H9 (cell line): Measurements from ENCODE around the gene NXPH4. TPM values are rescaled to one million over a fixed set of nuclear protein-coding genes. Genes with fewer than 3 reads are reported as not detected.

Source experiments
- DNase-seq: peaks from one replicate; pipeline ENCODE4 v3.0.0-alpha.2; 2017
- H2AFZ ChIP-seq: one replicate; pipeline ENCODE4 v1.6.1; 2013; ENCODE audit warnings: mild to moderate bottlenecking, low read length, control low read depth, moderate library complexity
- H2AK5ac ChIP-seq: 2 replicates; pipeline ENCODE4 v1.6.1; 2013; ENCODE audit warnings: low read length, control low read depth, mixed read lengths; ENCODE audit not compliant: insufficient read length
- H2BK120ac ChIP-seq: one replicate; pipeline ENCODE4 v1.6.1; 2013; ENCODE audit warnings: low read depth, mild to moderate bottlenecking, low read length, control low read depth, inconsistent platforms; ENCODE audit not compliant: poor library complexity, severe bottlenecking
- H2BK12ac ChIP-seq: 2 replicates; pipeline ENCODE4 v1.6.1; 2013; ENCODE audit warnings: low read length, control low read depth, mixed read lengths, low read depth; ENCODE audit not compliant: insufficient read length
- H2BK15ac ChIP-seq: 2 replicates; pipeline ENCODE4 v1.6.1; 2013; ENCODE audit warnings: low read depth, low read length, control low read depth
- H2BK20ac ChIP-seq: one replicate; pipeline ENCODE4 v1.6.1; 2013; ENCODE audit warnings: low read depth, mild to moderate bottlenecking, low read length, control low read depth, inconsistent platforms; ENCODE audit not compliant: poor library complexity, severe bottlenecking
- H2BK5ac ChIP-seq: 2 replicates; pipeline ENCODE4 v1.6.1; 2013; ENCODE audit warnings: low read length, control low read depth, mixed read lengths; ENCODE audit not compliant: insufficient read length
- H3K14ac ChIP-seq: 2 replicates; pipeline ENCODE4 v1.6.1; 2013; ENCODE audit warnings: low read length, control low read depth; ENCODE audit not compliant: insufficient read depth
- H3K18ac ChIP-seq: 2 replicates; pipeline ENCODE4 v1.6.1; 2013; ENCODE audit warnings: low read depth, mild to moderate bottlenecking, mixed read lengths, low read length, control low read depth; ENCODE audit not compliant: insufficient read length
- H3K23ac ChIP-seq: 2 replicates; pipeline ENCODE4 v1.6.1; 2013; ENCODE audit warnings: low read length, control low read depth, mixed read lengths, low read depth; ENCODE audit not compliant: insufficient read length
- H3K23me2 ChIP-seq: 2 replicates; pipeline ENCODE4 v1.6.1; 2013; ENCODE audit warnings: low read depth, mild to moderate bottlenecking, mixed read lengths, low read length, control low read depth; ENCODE audit not compliant: insufficient read length, poor library complexity, severe bottlenecking
- H3K27ac ChIP-seq: 2 replicates; pipeline ENCODE4 v1.5.1; 2013; ENCODE audit warnings: low read length, control low read depth, mixed read lengths, low read depth; ENCODE audit not compliant: insufficient read length
- H3K27me3 ChIP-seq: 2 replicates; pipeline ENCODE4 v1.6.1; 2013; ENCODE audit warnings: low read length, control low read depth, inconsistent platforms; ENCODE audit not compliant: insufficient read depth
- H3K4ac ChIP-seq: 2 replicates; pipeline ENCODE4 v1.6.1; 2013; ENCODE audit warnings: low read depth, mild to moderate bottlenecking, control low read depth, inconsistent platforms, low read length, moderate library complexity
- H3K4me1 ChIP-seq: 2 replicates; pipeline ENCODE4 v1.6.1; 2013; ENCODE audit warnings: low read length, control low read depth, inconsistent platforms; ENCODE audit not compliant: insufficient read depth
- H3K4me2 ChIP-seq: 2 replicates; pipeline ENCODE4 v1.6.1; 2013; ENCODE audit warnings: low read length, control low read depth, mixed read lengths; ENCODE audit not compliant: insufficient read length, insufficient read depth
- H3K56ac ChIP-seq: 2 replicates; pipeline ENCODE4 v1.6.1; 2013; ENCODE audit warnings: low read depth, mild to moderate bottlenecking, mixed read lengths, low read length, control low read depth; ENCODE audit not compliant: insufficient read length
- H3K79me1 ChIP-seq: 2 replicates; pipeline ENCODE4 v1.6.1; 2013; ENCODE audit warnings: low read depth, mild to moderate bottlenecking, moderate library complexity, low read length, control low read depth, inconsistent platforms; ENCODE audit not compliant: insufficient read depth, poor library complexity, severe bottlenecking
- H3K79me2 ChIP-seq: 2 replicates; pipeline ENCODE4 v1.6.1; 2013; ENCODE audit warnings: low read length, control low read depth, inconsistent platforms; ENCODE audit not compliant: insufficient read depth
- H3K9ac ChIP-seq: 2 replicates; pipeline ENCODE4 v1.6.1; 2013; ENCODE audit warnings: low read length, control low read depth, mixed read lengths; ENCODE audit not compliant: insufficient read length; ENCODE audit errors: extremely low read depth
- H3K9me3 ChIP-seq: one replicate; pipeline ENCODE4 v1.6.1; 2013; ENCODE audit warnings: low read depth, low read length, inconsistent platforms; ENCODE audit not compliant: control insufficient read depth
- H3T11ph ChIP-seq: one replicate; pipeline ENCODE4 v1.6.1; 2013; ENCODE audit warnings: mild to moderate bottlenecking, low read length, control low read depth, inconsistent platforms
- H4K20me1 ChIP-seq: one replicate; pipeline ENCODE4 v1.6.1; 2013; ENCODE audit not compliant: control insufficient read depth, insufficient read length, insufficient read depth
- H4K5ac ChIP-seq: 2 replicates; pipeline ENCODE4 v1.6.1; 2013; ENCODE audit warnings: low read depth, mild to moderate bottlenecking, mixed read lengths, low read length, control low read depth; ENCODE audit not compliant: insufficient read length
- H4K8ac ChIP-seq: replicated peaks from 2 replicates; pipeline ENCODE4 v1.6.1; 2013; ENCODE audit warnings: low read length, control low read depth, mixed read lengths, low read depth; ENCODE audit not compliant: insufficient read length
- H4K91ac ChIP-seq: 2 replicates; pipeline ENCODE4 v1.6.1; 2013; ENCODE audit warnings: low read depth, mild to moderate bottlenecking, moderate library complexity, mixed read lengths, low read length, control low read depth; ENCODE audit not compliant: insufficient read length
- H3K27ac Mint-ChIP-seq, 3 experiments: 2 replicates in 2 of 3; 3 replicates in 1 of 3; pipeline ENCODE4 v1.8.0; 2020 to 2021; ENCODE audit warnings: mixed read lengths in 3 of 3, mild to moderate bottlenecking in 1 of 3, moderate library complexity in 1 of 3
- H3K27me3 Mint-ChIP-seq: 2 replicates; pipeline ENCODE4 v1.8.0; 2021; ENCODE audit warnings: low read depth, mild to moderate bottlenecking, moderate library complexity, mixed read lengths
- H3K36me3 Mint-ChIP-seq, 3 experiments: 2 replicates in 2 of 3; 3 replicates in 1 of 3; pipeline ENCODE4 v1.8.0; 2020 to 2021; ENCODE audit warnings: low read depth in 3 of 3, mixed read lengths in 3 of 3; ENCODE audit not compliant: insufficient read depth in 1 of 3
- H3K4me1 Mint-ChIP-seq, 2 experiments: 2 replicates each; pipeline ENCODE4 v1.8.0; 2020; ENCODE audit warnings: mixed read lengths in 2 of 2
- H3K4me3 Mint-ChIP-seq, 2 experiments: 2 replicates in 1 of 2; 3 replicates in 1 of 2; pipeline ENCODE4 v1.8.0; 2020 to 2021; ENCODE audit warnings: mild to moderate bottlenecking in 2 of 2, mixed read lengths in 2 of 2, moderate library complexity in 1 of 2
- H3K9me3 Mint-ChIP-seq, 2 experiments: 2 replicates in 1 of 2; 3 replicates in 1 of 2; pipeline ENCODE4 v1.8.0; 2020; ENCODE audit warnings: mild to moderate bottlenecking in 2 of 2, mixed read lengths in 2 of 2, moderate library complexity in 1 of 2
- CTCF ChIP-seq: fragments of 200-600 bp; sonication (generic); conservative IDR thresholded peaks from 3 replicates; pipeline ENCODE4 v1.8.0; 2021; ENCODE audit warnings: antibody characterized with exemption, mild to moderate bottlenecking
- WGBS: extraction: QIAGEN DNeasy Blood & Tissue Kit; methylation state at CpG from one replicate; pipeline ENCODE4 v1.1.7; 2013; ENCODE audit warnings: missing lambda C conversion rate, low lambda C conversion rate, mixed read lengths; ENCODE audit not compliant: insufficient read length; ENCODE audit errors: extremely low coverage; 5-methylcytosine and 5-hydroxymethylcytosine counted together
- total RNA-seq: library from RNA; stranded (reverse); gene quantifications from 2 replicates; pipeline ENCODE4 v1.2.1, GENCODE V29; 2021

NXPH4 gene
- total RNA-seq, 1 experiment from 2014 or later = 2.1 TPM

GRCh38 chr12:57209916-57210315 lies 6.7 kb upstream of the NXPH4 start:
- Histone ChIP-seq H3K4ac (no peak overlapping the region), H3T11ph (no peak overlapping the region), H3K9ac (no peak overlapping the region), H3K27me3 (peaks cover 5% of the 10 kb centered on the region), H2BK12ac (no peak overlapping the region), H2AFZ (no peak overlapping the region), H2BK5ac (no peak overlapping the region), H3K27ac (no peak overlapping the region), H2BK120ac (no peak overlapping the region), H3K23ac (no peak overlapping the region), H2BK20ac (no peak overlapping the region), H4K5ac (no peak overlapping the region), H3K56ac (no peak overlapping the region), H4K8ac (no peak overlapping the region), H2AK5ac (no peak overlapping the region), H3K23me2 (no peaks in the 10 kb centered on the region), H3K18ac (no peak overlapping the region), H3K4me1 (peaks cover 8% of the 10 kb centered on the region), H2BK15ac (no peak overlapping the region), H4K91ac (no peak overlapping the region), H3K79me1 (no peaks in the 10 kb centered on the region), H3K79me2 (no peaks in the 10 kb centered on the region), H3K9me3 (no peaks in the 10 kb centered on the region), H3K14ac (no peak overlapping the region), H4K20me1 (no peaks in the 10 kb centered on the region), H3K4me2 (no peak overlapping the region)
- no peak overlapping the region for H3K4me3 Mint-ChIP-seq
- DNase-seq = no peak
- WGBS = no CpG with 5 or more reads among the region's 8 CpGs
- no peak overlapping the region for H3K27ac Mint-ChIP-seq
- peaks cover 36 to 62% (median 62%) of the 10 kb centered on the region in 3 experiments for H3K36me3 Mint-ChIP-seq
- no peak for TF ChIP-seq CTCF
- H3K27me3 Mint-ChIP-seq = peaks cover 17% of the 10 kb centered on the region
- no peaks in the 10 kb centered on the region for H3K9me3 Mint-ChIP-seq
- peaks cover 19% of the 10 kb centered on the region in 2 experiments for H3K4me1 Mint-ChIP-seq
